Uterus (tissue), 4 donors: Measurements from ENCODE around the gene AGGF1. TPM values are rescaled to one million over a fixed set of nuclear protein-coding genes. Genes with fewer than 3 reads are reported as not detected.

Source experiments
- DNase-seq, 2 donors: peaks; one replicate each; pipeline ENCODE4 v3.0.0-alpha.2; 2019 to 2020
- H3K27ac ChIP-seq, 2 donors: fragments of 200-600 bp; sonication (generic); 1 replicate in 1 of 2; 2 replicates in 1 of 2; pipeline ENCODE4 v1.5.1; 2016 to 2018
- H3K27me3 ChIP-seq, 2 donors: fragments of 200-600 bp; sonication (generic); one replicate each; pipeline ENCODE4 v1.5.1; 2018 to 2019; ENCODE audit warnings: control low read depth in 1 of 2
- H3K36me3 ChIP-seq, 2 donors: fragments of 200-600 bp; sonication (generic); one replicate each; pipeline ENCODE4 v1.5.1; 2019; ENCODE audit warnings: control low read depth in 1 of 2
- H3K4me1 ChIP-seq, 2 donors: fragments of 200-600 bp; sonication (generic); one replicate each; pipeline ENCODE4 v1.5.1; 2018 to 2019; ENCODE audit warnings: control low read depth in 1 of 2
- H3K4me3 ChIP-seq, 2 donors: fragments of 200-600 bp; sonication (generic); 1 replicate in 1 of 2; 2 replicates in 1 of 2; pipeline ENCODE4 v1.5.1; 2018 to 2019; ENCODE audit warnings: mild to moderate bottlenecking in 1 of 2
- H3K9me3 ChIP-seq, 2 donors: fragments of 200-600 bp; sonication (generic); one replicate each; pipeline ENCODE4 v1.5.1; 2019; ENCODE audit warnings: control low read depth in 1 of 2
- CTCF ChIP-seq, 4 experiments: fragments of 200-600 bp in 2 of 4; fragments of 450-650 bp in 2 of 4; sonication (generic) in 2 of 4; IDR thresholded peaks; one replicate each; pipeline ENCODE4 v1.5.1; 2016 to 2019; ENCODE audit warnings: antibody characterized with exemption in 4 of 4, mild to moderate bottlenecking in 2 of 4, moderate library complexity in 1 of 4
- POLR2A ChIP-seq, 2 donors: fragments of 450-650 bp; IDR thresholded peaks; one replicate each; pipeline ENCODE4 v1.6.1; 2016; ENCODE audit warnings: antibody characterized with exemption in 2 of 2, mild to moderate bottlenecking in 1 of 2, moderate library complexity in 1 of 2
- intact Hi-C: fragments of 100-400 bp; cut with DNase I; formaldehyde crosslinking; loops from one replicate; pipeline ENCODE4 v1.15.1; 2023; ENCODE audit warnings: low total_unique reads
- total RNA-seq, 4 donors: library from RNA; depleted of rRNA in 3 of 4; stranded (reverse); fragments of >200 nt in 3 of 4; gene quantifications; one replicate each; pipeline versions ENCODE4 v1.1.0 to v1.2.4, GENCODE V29; 2014 to 2023
- donor health status: DM: yes; HTN: yes; CAD: no.

AGGF1 gene
- total RNA-seq, 4 donors from 2014 or later: 10.6 to 44.7 (median 23.2) TPM

GRCh38 chr5:77033338-77033737, 3.1 kb downstream of the AGGF1 start:
- TF ChIP-seq CTCF (IDR thresholded peaks at IDR 0.05) (no peak), POLR2A (IDR thresholded peaks at IDR 0.05) (no peak)
- no peaks in the 10 kb centered on the region for H3K27me3 ChIP-seq
- H3K27ac ChIP-seq: no peak overlapping the region
- H3K4me3 ChIP-seq: no peak overlapping the region
- H3K4me1 ChIP-seq: peaks cover 0 to 9% of the 10 kb centered on the region in 2 donors
- DNase-seq: no peak
- intact Hi-C loops: no loop called here
- H3K9me3 ChIP-seq: no peaks in the 10 kb centered on the region
- no peaks in the 10 kb centered on the region for H3K36me3 ChIP-seq

- H3K27ac ChIP-seq: no peak overlapping the region
- intact Hi-C loops: no loop called here
- peaks cover 0 to 9% of the 10 kb centered on the region in 2 donors for H3K4me1 ChIP-seq
- no peaks in the 10 kb centered on the region for H3K36me3 ChIP-seq
- no peak for DNase-seq
- no peaks in the 10 kb centered on the region for H3K27me3 ChIP-seq
- H3K4me3 ChIP-seq: no peak overlapping the region
- no peaks in the 10 kb centered on the region for H3K9me3 ChIP-seq
- TF ChIP-seq CTCF (IDR thresholded peaks at IDR 0.05) (no peak), POLR2A (IDR thresholded peaks at IDR 0.05) (no peak)
These were observed 5.7 kb downstream of the AGGF1 start for GRCh38 chr5:77035950-77036349.

- H3K9me3 ChIP-seq: no peaks in the 10 kb centered on the region
- H3K4me3 ChIP-seq: no peak overlapping the region
- intact Hi-C loops: no loop called here
- no peak overlapping the region for H3K27ac ChIP-seq
- DNase-seq: no peak
- H3K36me3 ChIP-seq: no peaks in the 10 kb centered on the region
- no peaks in the 10 kb centered on the region for H3K27me3 ChIP-seq
- H3K4me1 ChIP-seq: no peaks in the 10 kb centered on the region
- TF ChIP-seq CTCF (IDR thresholded peaks at IDR 0.05) (no peak), POLR2A (IDR thresholded peaks at IDR 0.05) (no peak)
These were observed 16.3 kb downstream of the AGGF1 start for GRCh38 chr5:77046416-77047073.

- no peaks in the 10 kb centered on the region for H3K27me3 ChIP-seq
- H3K4me3 ChIP-seq: no peak overlapping the region
- no peaks in the 10 kb centered on the region for H3K4me1 ChIP-seq
- no peak for DNase-seq
- intact Hi-C loops: no loop called here
- H3K36me3 ChIP-seq: no peaks in the 10 kb centered on the region
- TF ChIP-seq POLR2A (IDR thresholded peaks at IDR 0.05) (no peak), CTCF (IDR thresholded peaks at IDR 0.05) (no peak)
- H3K9me3 ChIP-seq: no peaks in the 10 kb centered on the region
- H3K27ac ChIP-seq: no peak overlapping the region
These were observed 33.8 kb downstream of the AGGF1 start for GRCh38 chr5:77064040-77064439.

GRCh38 chr5:77065256-77065655, 35.1 kb downstream of the AGGF1 start:
- Histone ChIP-seq H3K4me3 (no peak overlapping the region), H3K9me3 (no peaks in the 10 kb centered on the region), H3K27ac (no peak overlapping the region), H3K27me3 (no peaks in the 10 kb centered on the region), H3K4me1 (no peaks in the 10 kb centered on the region), H3K36me3 (no peaks in the 10 kb centered on the region)
- TF ChIP-seq POLR2A (IDR thresholded peaks at IDR 0.05) (no peak), CTCF (IDR thresholded peaks at IDR 0.05) (no peak)
- no peak for DNase-seq
- intact Hi-C loops: no loop called here
